ENCODE data around the gene POLN.

The POLN gene

DNA sequence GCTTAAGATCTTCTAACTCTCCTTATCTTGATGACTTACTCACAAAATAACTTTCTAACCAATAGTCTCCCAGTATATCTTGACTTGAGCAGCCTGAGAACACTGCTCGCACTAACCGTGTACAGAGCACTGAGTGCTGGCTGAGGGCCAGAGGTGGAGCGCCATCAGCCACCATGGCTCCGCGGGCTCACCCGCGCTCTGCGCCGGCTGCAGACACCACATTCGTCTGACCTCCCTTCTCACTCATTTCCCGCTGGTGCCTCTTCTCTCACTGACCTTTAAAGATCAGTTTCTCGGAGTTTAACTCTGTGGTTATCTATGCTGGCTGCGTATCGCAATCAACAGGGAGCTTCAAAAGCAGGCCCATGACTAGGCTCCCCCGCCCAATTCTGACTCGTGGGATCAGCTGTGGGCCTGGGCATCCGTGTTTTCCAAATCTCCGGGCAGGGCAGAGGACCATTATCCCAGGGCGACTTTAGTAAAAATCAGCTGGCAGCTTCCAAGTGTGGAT, 78.6 kb downstream of the POLN start:
- TF ChIP-seq TAF1 (IDR thresholded peaks at IDR 0.05; ENCODE audit: borderline replicate concordance, insufficient read depth, low read length) (no peak), POLR2AphosphoS5 (IDR thresholded peaks at IDR 0.05; ENCODE audit: low read depth, low read length) (no peak)

DNA sequence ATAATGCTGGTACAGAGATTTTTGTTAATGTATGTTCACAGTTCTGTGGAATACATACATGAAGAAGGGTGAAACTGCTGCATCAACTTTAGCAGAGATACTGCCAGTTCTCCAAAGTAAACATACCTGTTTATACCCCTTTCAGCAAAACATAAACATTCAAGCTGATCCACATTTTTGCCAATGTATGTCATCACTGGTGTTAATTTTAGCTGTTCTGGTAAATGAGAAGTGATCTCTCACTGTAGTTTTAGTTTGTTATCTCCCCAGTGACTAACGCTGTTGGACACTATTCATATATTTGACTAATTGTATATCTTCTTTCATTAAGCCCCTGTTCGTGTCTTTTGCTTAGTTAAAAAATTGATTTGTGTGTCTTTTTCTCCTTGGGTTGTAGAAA, 82.0 kb downstream of the POLN start:
- TF ChIP-seq, protein P1, sequence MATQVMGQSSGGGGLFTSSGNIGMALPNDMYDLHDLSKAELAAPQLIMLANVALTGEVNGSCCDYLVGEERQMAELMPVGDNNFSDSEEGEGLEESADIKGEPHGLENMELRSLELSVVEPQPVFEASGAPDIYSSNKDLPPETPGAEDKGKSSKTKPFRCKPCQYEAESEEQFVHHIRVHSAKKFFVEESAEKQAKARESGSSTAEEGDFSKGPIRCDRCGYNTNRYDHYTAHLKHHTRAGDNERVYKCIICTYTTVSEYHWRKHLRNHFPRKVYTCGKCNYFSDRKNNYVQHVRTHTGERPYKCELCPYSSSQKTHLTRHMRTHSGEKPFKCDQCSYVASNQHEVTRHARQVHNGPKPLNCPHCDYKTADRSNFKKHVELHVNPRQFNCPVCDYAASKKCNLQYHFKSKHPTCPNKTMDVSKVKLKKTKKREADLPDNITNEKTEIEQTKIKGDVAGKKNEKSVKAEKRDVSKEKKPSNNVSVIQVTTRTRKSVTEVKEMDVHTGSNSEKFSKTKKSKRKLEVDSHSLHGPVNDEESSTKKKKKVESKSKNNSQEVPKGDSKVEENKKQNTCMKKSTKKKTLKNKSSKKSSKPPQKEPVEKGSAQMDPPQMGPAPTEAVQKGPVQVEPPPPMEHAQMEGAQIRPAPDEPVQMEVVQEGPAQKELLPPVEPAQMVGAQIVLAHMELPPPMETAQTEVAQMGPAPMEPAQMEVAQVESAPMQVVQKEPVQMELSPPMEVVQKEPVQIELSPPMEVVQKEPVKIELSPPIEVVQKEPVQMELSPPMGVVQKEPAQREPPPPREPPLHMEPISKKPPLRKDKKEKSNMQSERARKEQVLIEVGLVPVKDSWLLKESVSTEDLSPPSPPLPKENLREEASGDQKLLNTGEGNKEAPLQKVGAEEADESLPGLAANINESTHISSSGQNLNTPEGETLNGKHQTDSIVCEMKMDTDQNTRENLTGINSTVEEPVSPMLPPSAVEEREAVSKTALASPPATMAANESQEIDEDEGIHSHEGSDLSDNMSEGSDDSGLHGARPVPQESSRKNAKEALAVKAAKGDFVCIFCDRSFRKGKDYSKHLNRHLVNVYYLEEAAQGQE (IDR thresholded peaks at IDR 0.05; ENCODE audit: insufficient read depth in 1 of 2, low read depth in 2 of 2, low read length in 2 of 2) = no peak
- TF ChIP-seq SIN3A (IDR thresholded peaks at IDR 0.05; ENCODE audit: borderline replicate concordance, insufficient read depth, low read length) (no peak), POLR2AphosphoS5 (IDR thresholded peaks at IDR 0.05; ENCODE audit: low read depth, low read length) (no peak), TAF1 (IDR thresholded peaks at IDR 0.05; ENCODE audit: borderline replicate concordance, insufficient read depth, low read length) (no peak), FOXP2 (optimal IDR thresholded peaks at IDR 0.05; ENCODE audit: borderline replicate concordance, extremely low read depth, extremely low read length, insufficient read depth) (no peak)

DNA sequence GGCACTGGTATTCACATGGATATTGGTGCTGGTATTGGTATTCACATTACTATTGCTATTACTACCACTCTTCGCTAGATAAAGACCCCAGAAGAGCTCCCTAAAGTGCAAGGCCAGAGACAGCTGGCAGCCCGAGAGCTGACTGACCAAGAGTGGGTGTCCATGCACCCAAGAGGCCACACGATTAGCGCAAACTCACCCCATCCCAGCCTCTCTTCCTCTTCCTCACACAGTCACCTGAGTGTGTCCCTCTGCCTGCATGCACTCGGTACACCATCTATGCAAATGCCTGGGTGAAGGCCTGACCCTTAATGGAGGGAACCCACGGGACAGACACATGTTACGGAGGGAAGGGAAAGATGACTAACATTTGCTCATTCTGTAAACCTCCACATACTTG, 86.7 kb downstream of the POLN start:
- TF ChIP-seq, protein P1 (IDR thresholded peaks at IDR 0.05; ENCODE audit: insufficient read depth in 1 of 2, low read depth in 2 of 2, low read length in 2 of 2) = no peak
- TF ChIP-seq FOXP2 (optimal IDR thresholded peaks at IDR 0.05; ENCODE audit: borderline replicate concordance, extremely low read depth, extremely low read length, insufficient read depth) = no peak
- no peak for TF ChIP-seq POLR2AphosphoS5 (IDR thresholded peaks at IDR 0.05; ENCODE audit: low read depth, low read length)
- no peak for TF ChIP-seq TAF1 (IDR thresholded peaks at IDR 0.05; ENCODE audit: borderline replicate concordance, insufficient read depth, low read length)
- TF ChIP-seq SIN3A (IDR thresholded peaks at IDR 0.05; ENCODE audit: borderline replicate concordance, insufficient read depth, low read length) = no peak

DNA sequence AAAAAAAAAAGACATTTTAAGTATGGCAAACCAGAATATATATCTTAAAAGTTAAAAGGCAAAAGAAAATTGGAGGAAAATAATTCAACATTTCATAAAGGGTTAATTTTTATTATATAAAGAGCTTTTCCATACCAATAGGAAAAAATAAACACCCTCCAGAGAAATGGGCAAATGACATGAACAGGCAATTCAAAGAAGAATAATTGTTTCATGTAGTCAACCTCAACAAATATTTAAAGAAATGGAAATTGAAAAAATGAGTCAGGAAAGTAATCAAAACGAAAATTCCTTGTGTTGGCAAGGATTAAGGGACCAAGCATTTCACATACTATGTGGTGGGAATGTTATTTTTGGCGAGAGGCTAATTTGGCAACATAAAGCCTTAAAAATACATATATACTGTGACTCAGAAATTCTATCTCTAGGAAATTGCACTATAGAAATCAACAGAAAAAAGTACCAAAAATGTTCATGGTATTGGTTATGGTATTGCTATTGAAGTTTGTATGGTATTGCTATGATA, 87.6 kb downstream of the POLN start:
- TF ChIP-seq SIN3A (IDR thresholded peaks at IDR 0.05; ENCODE audit: borderline replicate concordance, insufficient read depth, low read length) = no peak
- no peak for TF ChIP-seq TAF1 (IDR thresholded peaks at IDR 0.05; ENCODE audit: borderline replicate concordance, insufficient read depth, low read length)
- TF ChIP-seq POLR2AphosphoS5 (IDR thresholded peaks at IDR 0.05; ENCODE audit: low read depth, low read length) = no peak
- no peak for TF ChIP-seq FOXP2 (optimal IDR thresholded peaks at IDR 0.05; ENCODE audit: borderline replicate concordance, extremely low read depth, extremely low read length, insufficient read depth)
- TF ChIP-seq, protein P1 (IDR thresholded peaks at IDR 0.05; ENCODE audit: insufficient read depth in 1 of 2, low read depth in 2 of 2, low read length in 2 of 2) = no peak

DNA sequence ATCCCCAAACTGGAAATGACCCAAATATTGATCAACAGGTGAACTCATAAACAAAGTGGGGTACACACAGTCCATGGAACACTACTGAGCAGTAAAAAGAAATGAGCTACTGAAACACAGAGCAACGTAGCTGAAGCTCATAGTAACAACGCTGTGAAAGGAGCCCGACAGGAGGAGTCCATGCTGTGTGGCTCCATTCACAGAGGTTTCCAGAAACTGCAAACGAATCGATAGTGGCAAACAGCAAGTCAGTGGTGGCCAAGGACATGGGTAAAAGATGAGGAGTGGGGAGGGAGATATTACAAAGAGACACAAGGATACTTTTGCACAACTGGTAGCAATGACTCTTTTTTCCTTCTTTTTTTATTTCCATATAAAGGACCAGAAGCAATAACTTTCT, 90.4 kb downstream of the POLN start:
- TF ChIP-seq POLR2AphosphoS5 (IDR thresholded peaks at IDR 0.05; ENCODE audit: low read depth, low read length) (no peak), TAF1 (IDR thresholded peaks at IDR 0.05; ENCODE audit: borderline replicate concordance, insufficient read depth, low read length) (no peak), FOXP2 (optimal IDR thresholded peaks at IDR 0.05; ENCODE audit: borderline replicate concordance, extremely low read depth, extremely low read length, insufficient read depth) (no peak), SIN3A (IDR thresholded peaks at IDR 0.05; ENCODE audit: borderline replicate concordance, insufficient read depth, low read length) (no peak)
- TF ChIP-seq, protein P1 (IDR thresholded peaks at IDR 0.05; ENCODE audit: insufficient read depth in 1 of 2, low read depth in 2 of 2, low read length in 2 of 2) = no peak
